Right cardiac atrium (tissue), 5 donors: ENCODE data around the gene ZNF474. TPM values are rescaled to one million over a fixed set of nuclear protein-coding genes. Genes with fewer than 3 reads are reported as not detected.

Experiments
- ATAC-seq, 2 donors: fragments of 200-7000 bp; cut with Tn5 transposase; one replicate each; pipeline versions ENCODE4 v1.8.0 to v1.9.1; 2020; ENCODE audit warnings: moderate library complexity in 2 of 2, mild to moderate bottlenecking in 1 of 2
- DNase-seq, 3 donors: peaks; one replicate each; pipeline ENCODE4 v3.0.0-alpha.2; 2020
- H3K27ac ChIP-seq: one replicate; pipeline ENCODE4 v1.5.1; 2013; ENCODE audit warnings: mild to moderate bottlenecking, low read length, control low read depth, moderate library complexity
- H3K27me3 ChIP-seq: one replicate; pipeline ENCODE4 v1.6.1; 2013; ENCODE audit not compliant: control insufficient read depth, insufficient read depth
- H3K4me1 ChIP-seq: one replicate; pipeline ENCODE4 v1.6.1; 2013; ENCODE audit warnings: low read length; ENCODE audit not compliant: control insufficient read depth, insufficient read depth
- H3K4me3 ChIP-seq: one replicate; pipeline ENCODE4 v1.5.1; 2013; ENCODE audit warnings: low read length, control low read depth
- H3K9me3 ChIP-seq: one replicate; pipeline ENCODE4 v1.6.1; 2013; ENCODE audit warnings: low read length; ENCODE audit not compliant: control insufficient read depth
- WGBS: extraction: QIAGEN DNeasy Blood & Tissue Kit; methylation state at CpG from one replicate; pipeline ENCODE4 v1.1.7; 2013; 5-methylcytosine and 5-hydroxymethylcytosine counted together
- intact Hi-C, 4 donors: fragments of 100-400 bp; cut with DNase I; formaldehyde crosslinking; loops; one replicate each; pipeline versions ENCODE4 v1.11.0 to v1.14.0; 2022 to 2023
- polyA plus RNA-seq: library from polyadenylated mRNA; stranded (reverse); fragments of 200-250 nt; gene quantifications from one replicate; pipeline ENCODE4 v1.2.3, GENCODE V29; 2013
- total RNA-seq, 4 donors: library from RNA; stranded (reverse); fragmentation: NEBNext Ultra II Directional; extraction: Animal tissue kit (Norgen Biotek cat#: 25700); gene quantifications; one replicate each; pipeline ENCODE4 v1.2.1, GENCODE V29; 2021
- donor health status: healthy with polysubstance abuse.
- donor health status: DM: no; HTN: yes; CAD: no.
- donor health status: DM: no; HTN: no; CAD: no.
- donor health status: DM: no; HTN: yes; CAD: no; lungs with severe emphysema.
- donor health status: DM: yes; HTN: yes; CAD: no.

Gene ZNF474
- total and polyA plus RNA-seq, 5 donors: 0.25 to 0.32 TPM; not detected in 3

- Histone ChIP-seq H3K27me3 (no peaks in the 10 kb centered on the region), H3K4me3 (no peak overlapping the region), H3K4me1 (no peaks in the 10 kb centered on the region), H3K9me3 (no peaks in the 10 kb centered on the region), H3K27ac (peak overlapping the region; percentile 34)
- 41% methylated on average over 7 of the region's 7 CpGs for whole genome bisulfite sequencing
- ATAC-seq (peak; percentile 91 to 97), DNase-seq (peak; percentile 88 to 92 (median 91))
- intact Hi-C loops: no loop called here
Observed at GRCh38 chr5:122183098-122183787, 53.9 kb downstream of the ZNF474 start.

- DNase-seq (no peak), ATAC-seq (no peak)
- H3K4me1 ChIP-seq: no peaks in the 10 kb centered on the region
- no peak overlapping the region for H3K4me3 ChIP-seq
- H3K27me3 ChIP-seq: no peaks in the 10 kb centered on the region
- intact Hi-C loops: no loop called here
- H3K27ac ChIP-seq: no peak overlapping the region
- no peaks in the 10 kb centered on the region for H3K9me3 ChIP-seq
Observed at GRCh38 chr5:122183788-122184170, 54.4 kb downstream of the ZNF474 start.

- H3K27me3 ChIP-seq: no peaks in the 10 kb centered on the region
- intact Hi-C loops: no loop called here
- no peak overlapping the region for H3K4me3 ChIP-seq
- H3K4me1 ChIP-seq: no peaks in the 10 kb centered on the region
- 79% methylated on average over 5 of the region's 5 CpGs for WGBS
- ATAC-seq: no peak
- H3K9me3 ChIP-seq: no peaks in the 10 kb centered on the region
- no peak for DNase-seq
- H3K27ac ChIP-seq: no peak overlapping the region
Observed at GRCh38 chr5:122184676-122185255, 55.4 kb downstream of the ZNF474 start.

- no peaks in the 10 kb centered on the region for H3K4me1 ChIP-seq
- H3K27ac ChIP-seq: no peak overlapping the region
- WGBS: 30% methylated on average over 3 of the region's 3 CpGs
- ATAC-seq: peak; percentile 65 to 71
- peak in 2 of 3 donors; percentile 11 to 41 for DNase-seq
- intact Hi-C loops: no loop called here
- H3K4me3 ChIP-seq: no peak overlapping the region
- no peaks in the 10 kb centered on the region for H3K9me3 ChIP-seq
- H3K27me3 ChIP-seq: no peaks in the 10 kb centered on the region
Observed at GRCh38 chr5:122187426-122187825, 58.1 kb downstream of the ZNF474 start.

GRCh38 chr5:122190156-122190555, 60.8 kb downstream of the ZNF474 start:
- Histone ChIP-seq H3K9me3 (no peaks in the 10 kb centered on the region), H3K4me3 (no peak overlapping the region), H3K4me1 (no peaks in the 10 kb centered on the region), H3K27me3 (no peaks in the 10 kb centered on the region), H3K27ac (no peak overlapping the region)
- DNase-seq (no peak), ATAC-seq (no peak)
- intact Hi-C loops: loop anchor here in 2 of 4 donors (5.0 to 10.0 kb wide), 2 partner anchors 225 to 227 kb away; no protein-coding TSS in a partner anchor
- 60% methylated on average over 3 of the region's 3 CpGs for WGBS

- Histone ChIP-seq H3K27me3 (no peaks in the 10 kb centered on the region), H3K27ac (no peak overlapping the region), H3K4me3 (no peak overlapping the region), H3K9me3 (no peaks in the 10 kb centered on the region), H3K4me1 (no peaks in the 10 kb centered on the region)
- intact Hi-C loops: loop anchor here in 2 of 4 donors (5.0 to 10.0 kb wide), 2 partner anchors 222 to 225 kb away; no protein-coding TSS in a partner anchor
- ATAC-seq: peak; percentile 76 to 81
- 40% methylated on average over 8 of the region's 8 CpGs for WGBS
- no peak for DNase-seq
Observed at GRCh38 chr5:122192497-122193496, 63.5 kb downstream of the ZNF474 start.

GRCh38 chr5:122195802-122196394, 66.6 kb downstream of the ZNF474 start:
- no peaks in the 10 kb centered on the region for H3K9me3 ChIP-seq
- no peaks in the 10 kb centered on the region for H3K4me1 ChIP-seq
- intact Hi-C loops: loop anchor here in 3 of 4 donors (2.0 to 10.0 kb wide), 3 partner anchors 219 to 221 kb away; no protein-coding TSS in a partner anchor
- ATAC-seq (peak; percentile 64 to 68), DNase-seq (no peak)
- no peak overlapping the region for H3K4me3 ChIP-seq
- H3K27me3 ChIP-seq: no peaks in the 10 kb centered on the region
- WGBS: 32% methylated on average over 3 of the region's 3 CpGs
- H3K27ac ChIP-seq: no peak overlapping the region

GRCh38 chr5:122199146-122199545, 69.8 kb downstream of the ZNF474 start:
- 47% methylated on average over 3 of the region's 3 CpGs for WGBS
- ATAC-seq: no peak

GRCh38 chr5:122200450-122200849, 71.1 kb downstream of the ZNF474 start:
- intact Hi-C loops: no loop called here
- Histone ChIP-seq H3K4me1 (no peaks in the 10 kb centered on the region), H3K4me3 (no peak overlapping the region), H3K27ac (no peak overlapping the region), H3K9me3 (no peaks in the 10 kb centered on the region), H3K27me3 (no peaks in the 10 kb centered on the region)
- ATAC-seq: no peak
- no peak for DNase-seq

More at GRCh38 chr5:122199146-122199545, 69.8 kb downstream of the ZNF474 start:
- Histone ChIP-seq H3K27ac (no peak overlapping the region), H3K27me3 (no peaks in the 10 kb centered on the region), H3K4me3 (no peak overlapping the region), H3K4me1 (no peaks in the 10 kb centered on the region), H3K9me3 (no peaks in the 10 kb centered on the region)
- intact Hi-C loops: loop anchor here in 1 of 4 donors (10.0 kb wide), 1 partner anchor 216 kb away; no protein-coding TSS in a partner anchor
- DNase-seq: no peak

GRCh38 chr5:122200865-122201264, 71.5 kb downstream of the ZNF474 start:
- Histone ChIP-seq H3K9me3 (no peaks in the 10 kb centered on the region), H3K27ac (no peak overlapping the region), H3K4me1 (no peaks in the 10 kb centered on the region), H3K27me3 (no peaks in the 10 kb centered on the region), H3K4me3 (no peak overlapping the region)
- intact Hi-C loops: no loop called here
- ATAC-seq (no peak), DNase-seq (no peak)
- 82% methylated on average over 3 of the region's 3 CpGs for WGBS
